ENCODE results near the gene KRT13. TPM values are rescaled to one million over a fixed set of nuclear protein-coding genes. Genes with fewer than 3 reads are reported as not detected.
A peak's percentile ranks its signal among the peaks of the same experiment; 100 is the strongest.

The KRT13 gene
- total and polyA plus RNA-seq, 2 donors (not counting 3 experiments of a cell fraction or from before 2014, with no cell fraction given), result not detected

- H3K79me2 ChIP-seq (ENCODE audit: control insufficient read depth, insufficient read depth, low read length), result no peaks in the 10 kb centered on the region
- no TSS peak for BruUV-seq (replicated peaks)
- H3K4me2 ChIP-seq (ENCODE audit: insufficient read depth, low read length), result no peak overlapping the region
- H2AFZ ChIP-seq (ENCODE audit: low read depth, low read length), result peak overlapping the region; percentile 66
- H3K27ac ChIP-seq (ENCODE audit: insufficient read depth, low read depth, low read length), result no peak overlapping the region
- CTCF ChIA-PET, result interaction anchor here (0.7 to 22.3 kb wide), 8 partner anchors 13 to 590 kb away, joined by 3 to 350 read pairs (median 4); no protein-coding TSS in a partner anchor
- H3K9me3 ChIP-seq (replicated peaks; ENCODE audit: control insufficient read depth, insufficient read depth, low read length), result no peaks in the 10 kb centered on the region
- DNase-seq (ENCODE audit: low read depth, low spot score), result peak; percentile 47
- peaks cover 18% of the 10 kb centered on the region for H3K4me1 ChIP-seq (ENCODE audit: control insufficient read depth, extremely low read depth, insufficient read depth, low read length)
- dilution Hi-C loops (cut with MboI; ENCODE audit: extremely low pct_ligation_motif_present, low sequenced_read_pairs) (no loop called here), intact Hi-C loops (cut with micrococcal nuclease) (no loop called here)
- no peak overlapping the region for H3K9ac ChIP-seq (replicated peaks; ENCODE audit: extremely low read depth, insufficient read depth, low read length)
- no peaks in the 10 kb centered on the region for H3K27me3 ChIP-seq (ENCODE audit: control insufficient read depth in 2 of 2, insufficient read depth in 2 of 2, low read length in 2 of 2)
- H3K4me3 ChIP-seq (replicated peaks in 1 of 3; ENCODE audit: insufficient read depth in 1 of 3, low read depth in 1 of 3, low read length in 3 of 3), result no peak overlapping the region
- FAIRE-seq, result peak; percentile 83
- H3K9me1 ChIP-seq (replicated peaks; ENCODE audit: control insufficient read depth, extremely low read depth, insufficient read depth, low read length), result no peaks in the 10 kb centered on the region
- peak; percentile 22 for TF ChIP-seq JUN (IDR thresholded peaks at IDR 0.05; ENCODE audit: borderline replicate concordance, insufficient read depth, insufficient read length, low read depth)
- peak; percentile 56 for TF ChIP-seq GATA2 (IDR thresholded peaks at IDR 0.05; ENCODE audit: insufficient read depth, insufficient read length, low read depth, low read length)
- no peak for TF ChIP-seq POLR2AphosphoS5 (IDR thresholded peaks at IDR 0.05; ENCODE audit: insufficient read depth, low read depth, low read length)
- no peak for TF ChIP-seq EZH2 (IDR thresholded peaks at IDR 0.05; ENCODE audit: borderline replicate concordance, low read depth, low read length, severe bottlenecking)
- TF ChIP-seq FOS (IDR thresholded peaks at IDR 0.05; ENCODE audit: borderline replicate concordance, insufficient read depth, low read length), result peak; percentile 71
- no peaks in the 10 kb centered on the region for H4K20me1 ChIP-seq (replicated peaks; ENCODE audit: control insufficient read depth, extremely low read depth, insufficient read depth, low read length)
- H3K36me3 ChIP-seq (ENCODE audit: control insufficient read depth in 2 of 2, extremely low read depth in 1 of 2, insufficient read depth in 2 of 2, low read length in 2 of 2), result no peaks in the 10 kb centered on the region
- POLR2A ChIA-PET, result no interaction called here
Measured at GRCh38 chr17:41500131-41500911, 5.1 kb downstream of the KRT13 start.

- no peaks in the 10 kb centered on the region for H3K9me3 ChIP-seq (replicated peaks; ENCODE audit: control insufficient read depth, insufficient read depth, low read length)
- peaks cover 19% of the 10 kb centered on the region for H3K4me1 ChIP-seq (ENCODE audit: control insufficient read depth, extremely low read depth, insufficient read depth, low read length)
- no peaks in the 10 kb centered on the region for H3K79me2 ChIP-seq (ENCODE audit: control insufficient read depth, insufficient read depth, low read length)
- no TSS peak for BruUV-seq (replicated peaks)
- FAIRE-seq, result no peak
- intact Hi-C loops (cut with micrococcal nuclease) (loop anchor here (10.0 kb wide), 2 partner anchors 95 to 695 kb away; no protein-coding TSS in a partner anchor), dilution Hi-C loops (cut with MboI; ENCODE audit: extremely low pct_ligation_motif_present, low sequenced_read_pairs) (no loop called here)
- no peak overlapping the region for H3K4me2 ChIP-seq (ENCODE audit: insufficient read depth, low read length)
- ChIA-PET POLR2A (no interaction called here), CTCF (interaction anchor here (0.9 to 22.3 kb wide), 5 partner anchors 12 to 168 kb away, joined by 4 to 350 read pairs (median 6); no protein-coding TSS in a partner anchor)
- peak overlapping the region; percentile 66 for H2AFZ ChIP-seq (ENCODE audit: low read depth, low read length)
- no peak overlapping the region for H3K9ac ChIP-seq (replicated peaks; ENCODE audit: extremely low read depth, insufficient read depth, low read length)
- TF ChIP-seq CTCF (IDR thresholded peaks at IDR 0.05; ENCODE audit: extremely low read depth in 1 of 2, insufficient read depth in 1 of 2, low read depth in 1 of 2, low read length in 2 of 2) (no peak), JUN (IDR thresholded peaks at IDR 0.05; ENCODE audit: borderline replicate concordance, insufficient read depth, insufficient read length, low read depth) (no peak), POLR2A (IDR thresholded peaks at IDR 0.05; ENCODE audit: low read depth, low read length) (no peak), EZH2 (IDR thresholded peaks at IDR 0.05; ENCODE audit: borderline replicate concordance, low read depth, low read length, severe bottlenecking) (no peak), MYC (IDR thresholded peaks at IDR 0.05; ENCODE audit: low read depth, low read length) (no peak), POLR2AphosphoS5 (IDR thresholded peaks at IDR 0.05; ENCODE audit: insufficient read depth, low read depth, low read length) (no peak), FOS (IDR thresholded peaks at IDR 0.05; ENCODE audit: borderline replicate concordance, insufficient read depth, low read length) (no peak), GATA2 (IDR thresholded peaks at IDR 0.05; ENCODE audit: insufficient read depth, insufficient read length, low read depth, low read length) (no peak), MAX (IDR thresholded peaks at IDR 0.05; ENCODE audit: insufficient read depth, insufficient read length) (no peak)
- no peak overlapping the region for H3K4me3 ChIP-seq (replicated peaks in 1 of 3; ENCODE audit: insufficient read depth in 1 of 3, low read depth in 1 of 3, low read length in 3 of 3)
- no peaks in the 10 kb centered on the region for H4K20me1 ChIP-seq (replicated peaks; ENCODE audit: control insufficient read depth, extremely low read depth, insufficient read depth, low read length)
- H3K36me3 ChIP-seq (ENCODE audit: control insufficient read depth in 2 of 2, extremely low read depth in 1 of 2, insufficient read depth in 2 of 2, low read length in 2 of 2), result no peaks in the 10 kb centered on the region
- no peak overlapping the region for H3K27ac ChIP-seq (ENCODE audit: insufficient read depth, low read depth, low read length)
- H3K9me1 ChIP-seq (replicated peaks; ENCODE audit: control insufficient read depth, extremely low read depth, insufficient read depth, low read length), result no peaks in the 10 kb centered on the region
- DNase-seq (ENCODE audit: low read depth, low spot score), result no peak
- no peaks in the 10 kb centered on the region for H3K27me3 ChIP-seq (ENCODE audit: control insufficient read depth in 2 of 2, insufficient read depth in 2 of 2, low read length in 2 of 2)
Measured at GRCh38 chr17:41499714-41500113, 5.7 kb downstream of the KRT13 start.
